HCT116 (cell line): ENCODE data around the gene RTL1. TPM values are rescaled to one million over a fixed set of nuclear protein-coding genes. Genes with fewer than 3 reads are reported as not detected.

Experiments
- ATAC-seq: fragments of 200-7000 bp; cut with Tn5 transposase; 2 replicates; pipeline ENCODE4 v1.9.1; 2020; ENCODE audit warnings: mild to moderate bottlenecking, moderate library complexity
- BruUV-seq: library from RNA; stranded (reverse); fragments of 400-500 nt; replicated peaks from 2 replicates; lab custom pipeline; 2021; lab: Mats Ljungman, UMichigan
- CTCF ChIA-PET: fragments of 300-600 bp; sonication (Branson Sonifier 250); formaldehyde crosslinking; loops from one replicate; lab custom pipeline; 2021; ENCODE audit warnings: antibody characterized with exemption; lab: Charles Lee
- POLR2A ChIA-PET: fragments of 300-600, 350-600 bp; sonication (Branson Sonifier 250); formaldehyde crosslinking; loops from one replicate; lab custom pipeline; 2021; ENCODE audit warnings: antibody characterized with exemption; lab: Charles Lee
- RAD21 ChIA-PET, 2 experiments: fragments of 300-600 bp; sonication (Branson Sonifier 250); formaldehyde crosslinking; loops; one replicate each; lab custom pipeline; 2023; ENCODE audit warnings: low total read pairs in 2 of 2; ENCODE audit not compliant: uncharacterized antibody in 2 of 2, unreplicated experiment in 2 of 2, low non-redundant PET in 1 of 2; lab: Charles Lee
- DNase-seq: peaks from one replicate; pipeline ENCODE4 v3.0.0-alpha.2; 2010; ENCODE audit warnings: low read depth, low spot score
- H2AFZ ChIP-seq: fragments of 200-600 bp; shearing (Covaris generic), sonication (generic); 2 replicates; pipeline ENCODE4 v1.6.1; 2017; ENCODE audit warnings: low read depth, mixed run types, mixed read lengths, antibody characterized with exemption, low read length; ENCODE audit not compliant: poor library complexity, severe bottlenecking
- H3K27ac ChIP-seq: 2 replicates; pipeline ENCODE4 v1.5.1; 2012; ENCODE audit warnings: low read depth, low read length
- H3K27me3 ChIP-seq: fragments of 200-600 bp; sonication (generic); 2 replicates; pipeline ENCODE4 v1.6.1; 2016; ENCODE audit warnings: mixed run types, low read length, mixed read lengths; ENCODE audit not compliant: insufficient read depth
- H3K36me3 ChIP-seq, 2 experiments: fragments of 200-500 bp in 1 of 2; fragments of 200-600 bp in 1 of 2; sonication (Bioruptor generic) in 1 of 2; sonication (generic) in 1 of 2; 2 replicates each; pipeline versions ENCODE4 v1.5.1 to v1.6.1; 2014 to 2016; ENCODE audit warnings: low read length in 2 of 2, inconsistent platforms in 1 of 2, mixed read lengths in 1 of 2, mixed run types in 1 of 2; ENCODE audit not compliant: insufficient read depth in 2 of 2, control insufficient read depth in 1 of 2
- H3K4me1 ChIP-seq, 2 experiments: fragments of 200-600 bp in 1 of 2; sonication (generic) in 1 of 2; 2 replicates each; pipeline versions ENCODE4 v1.5.1 to v1.6.1; 2012 to 2017; ENCODE audit warnings: low read length in 2 of 2, inconsistent platforms in 1 of 2, mild to moderate bottlenecking in 1 of 2, mixed read lengths in 1 of 2, mixed run types in 1 of 2, moderate library complexity in 1 of 2; ENCODE audit not compliant: insufficient read depth in 2 of 2, control insufficient read depth in 1 of 2
- H3K4me2 ChIP-seq: fragments of 200-600 bp; sonication (generic); 2 replicates; pipeline ENCODE4 v1.6.1; 2017; ENCODE audit warnings: mixed run types, low read length, mixed read lengths
- H3K4me3 ChIP-seq, 2 experiments: fragments of 200-600 bp in 1 of 2; sonication (generic) in 1 of 2; replicated peaks in 1 of 2; 2 replicates each; pipeline ENCODE4 v1.5.1; 2011 to 2016; ENCODE audit warnings: low read length in 2 of 2, control low read depth in 1 of 2, low read depth in 1 of 2, mild to moderate bottlenecking in 1 of 2, mixed read lengths in 1 of 2, mixed run types in 1 of 2
- H3K79me2 ChIP-seq: fragments of 200-600 bp; sonication (generic); 2 replicates; pipeline ENCODE4 v1.6.1; 2017; ENCODE audit warnings: mild to moderate bottlenecking, mixed run types, low read length, moderate library complexity, mixed read lengths; ENCODE audit not compliant: insufficient read depth
- H3K9ac ChIP-seq: fragments of 200-600 bp; sonication (generic); 2 replicates; pipeline ENCODE4 v1.6.1; 2016; ENCODE audit warnings: low read length, mixed read lengths
- H3K9me2 ChIP-seq: fragments of 200-600 bp; sonication (generic), shearing (Covaris generic); 2 replicates; pipeline ENCODE4 v1.6.1; 2017; ENCODE audit warnings: mixed run types, mild to moderate bottlenecking, moderate library complexity; ENCODE audit not compliant: insufficient read depth
- H3K9me3 ChIP-seq, 2 experiments: fragments of 200-500 bp in 1 of 2; fragments of 200-600 bp in 1 of 2; sonication (Bioruptor generic) in 1 of 2; sonication (generic) in 1 of 2; 2 replicates each; pipeline ENCODE4 v1.6.1; 2014 to 2017; ENCODE audit warnings: low read length in 2 of 2, mixed read lengths in 2 of 2, inconsistent platforms in 1 of 2, low read depth in 1 of 2, mild to moderate bottlenecking in 1 of 2, mixed run types in 1 of 2, moderate library complexity in 1 of 2; ENCODE audit not compliant: control insufficient read depth in 1 of 2, insufficient read depth in 1 of 2
- H4K20me1 ChIP-seq: fragments of 200-600 bp; sonication (generic), shearing (Covaris generic); 2 replicates; pipeline ENCODE4 v1.6.1; 2017; ENCODE audit warnings: mixed run types, mild to moderate bottlenecking, moderate library complexity; ENCODE audit not compliant: insufficient read depth
- ATF3 ChIP-seq: IDR thresholded peaks from 2 replicates; pipeline ENCODE4 v1.6.1; 2012
- CEBPB ChIP-seq: IDR thresholded peaks from 2 replicates; pipeline ENCODE4 v1.6.1; 2012; ENCODE audit warnings: low read depth
- CTCF ChIP-seq, 3 experiments: fragments of 200-600 bp in 1 of 3; sonication (generic) in 1 of 3; IDR thresholded peaks in 2 of 3; conservative IDR thresholded peaks in 1 of 3; 2 replicates each; pipeline ENCODE4 v1.5.1; 2012 to 2017; ENCODE audit warnings: low read depth in 2 of 3, low read length in 2 of 3, antibody characterized with exemption in 1 of 3, borderline replicate concordance in 1 of 3, control low read depth in 1 of 3, mild to moderate bottlenecking in 1 of 3, mixed read lengths in 1 of 3, mixed run types in 1 of 3, moderate library complexity in 1 of 3; ENCODE audit not compliant: insufficient read depth in 1 of 3
- EGR1 ChIP-seq: IDR thresholded peaks from 2 replicates; pipeline ENCODE4 v1.6.1; 2012; ENCODE audit warnings: low read depth
- EZH2 ChIP-seq: fragments of 200-600 bp; sonication (generic); IDR thresholded peaks from 2 replicates; pipeline ENCODE4 v1.6.1; 2017; ENCODE audit warnings: antibody characterized with exemption, mixed run types
- EZH2phosphoT487 ChIP-seq: fragments of 200-600 bp; IDR thresholded peaks from 2 replicates; pipeline ENCODE4 v1.6.1; 2018; ENCODE audit warnings: antibody characterized with exemption, borderline replicate concordance
- RAD21 ChIP-seq: IDR thresholded peaks from 2 replicates; pipeline ENCODE4 v1.6.1; 2012; ENCODE audit warnings: low read depth, mild to moderate bottlenecking
- SRF ChIP-seq: IDR thresholded peaks from 2 replicates; pipeline ENCODE4 v1.6.1; 2012; ENCODE audit warnings: low read depth
- TCF7L2 ChIP-seq: IDR thresholded peaks from 2 replicates; pipeline ENCODE4 v1.7.0; 2011; ENCODE audit warnings: borderline replicate concordance, inconsistent platforms; ENCODE audit not compliant: insufficient read depth, insufficient read length; ENCODE audit errors: extremely low read depth
- ZFX ChIP-seq: fragments of 450-650 bp; IDR thresholded peaks from 2 replicates; pipeline ENCODE4 v1.6.1; 2017
- ZNF274 ChIP-seq: fragments of 200-500 bp; sonication (Bioruptor generic); IDR thresholded peaks from 2 replicates; pipeline ENCODE4 v1.6.1; 2014; ENCODE audit warnings: mild to moderate bottlenecking, low read depth, low read length, inconsistent platforms
- intact Hi-C: fragments of 100-400 bp; cut with micrococcal nuclease; formaldehyde crosslinking; loops from 2 replicates; pipeline ENCODE4 v1.10.0; 2022
- total RNA-seq: library from RNA; stranded (reverse); gene quantifications from one replicate; pipeline ENCODE4 v1.2.1, GENCODE V29; 2021; ENCODE audit not compliant: unreplicated experiment
- TF ChIP-seq, protein P1 (sequence below): IDR thresholded peaks from 2 replicates; pipeline ENCODE4 v1.6.1; 2012; ENCODE audit warnings: low read depth

RTL1 gene
- total RNA-seq, 1 experiment from 2014 or later, result not detected

GRCh38 chr14:100857233-100857922 is 46.1 kb downstream of the RTL1 start:
- no TSS peak for BruUV-seq
- no peaks in the 10 kb centered on the region for H3K27me3 ChIP-seq
- TF ChIP-seq RAD21, result no peak
- TF ChIP-seq CTCF (IDR thresholded peaks at IDR 0.05 in 2 of 3, conservative IDR thresholded peaks at IDR 0.05 in 1 of 3; ENCODE audit: borderline replicate concordance in 1 of 3, insufficient read depth in 1 of 3, low read depth in 2 of 3, low read length in 2 of 3), result no peak
- no peak for TF ChIP-seq SRF
- peaks cover 0 to 4% of the 10 kb centered on the region in 2 experiments; a peak in 2 of 4 replicates for H3K4me1 ChIP-seq
- DNase-seq, result no peak
- POLR2A ChIA-PET, result no interaction called here
- RAD21 ChIA-PET, result no interaction called here
- H4K20me1 ChIP-seq, result no peaks in the 10 kb centered on the region
- H3K27ac ChIP-seq, result no peak overlapping the region
- H2AFZ ChIP-seq, result no peak overlapping the region
- intact Hi-C loops, result no loop called here
- no peaks in the 10 kb centered on the region for H3K79me2 ChIP-seq
- H3K4me3 ChIP-seq, result no peak overlapping the region
- no peak for ATAC-seq
- CTCF ChIA-PET, result no interaction called here
- no peak overlapping the region for H3K4me2 ChIP-seq
- H3K9me3 ChIP-seq, result no peaks in the 10 kb centered on the region
- H3K9me2 ChIP-seq, result no peaks in the 10 kb centered on the region
- H3K36me3 ChIP-seq, result no peaks in the 10 kb centered on the region
- no peak overlapping the region for H3K9ac ChIP-seq

DNA sequence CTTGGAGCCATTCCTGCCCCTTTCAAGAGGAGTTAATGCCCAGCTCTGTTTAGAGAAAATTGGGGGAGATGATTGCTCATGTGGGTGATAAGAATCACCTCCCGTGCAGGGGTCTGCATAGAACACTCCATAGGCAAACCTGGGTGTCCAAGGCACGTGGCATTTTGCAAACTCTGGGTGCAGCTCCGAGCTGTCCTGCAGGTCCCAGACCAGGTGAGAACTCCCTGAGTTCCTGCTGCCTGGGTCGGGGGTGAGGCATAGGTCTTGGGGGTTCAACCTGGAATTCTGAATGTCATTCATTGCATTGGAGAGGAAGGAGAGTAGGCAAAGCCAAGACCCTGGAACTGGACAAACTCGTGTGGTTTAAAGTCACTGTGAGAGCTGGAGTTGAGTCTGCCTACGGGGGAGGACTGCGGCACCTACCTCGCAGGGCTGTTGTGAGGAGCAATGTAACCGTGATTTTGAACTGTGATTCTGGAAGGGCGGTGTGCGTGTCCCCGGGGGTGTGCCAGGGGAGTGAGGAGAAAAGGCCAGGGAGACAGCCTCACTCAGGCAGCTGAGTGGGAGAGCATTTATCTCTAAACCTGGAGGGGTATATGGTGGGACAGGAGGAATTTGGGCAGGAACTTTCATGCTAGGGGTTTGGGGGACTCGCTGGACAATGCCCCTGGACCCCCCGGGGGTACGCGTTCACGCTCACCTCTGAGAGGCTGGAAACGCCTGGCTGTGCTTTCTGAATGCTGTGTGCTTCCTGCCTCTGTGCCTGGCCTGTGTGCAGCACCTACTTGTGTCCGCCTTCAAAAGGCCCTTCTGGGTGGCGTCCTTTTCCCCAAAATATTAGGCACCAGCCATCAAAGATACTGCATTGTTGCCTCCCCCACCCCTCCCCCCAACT is 47.2 kb downstream of the RTL1 start:
- ChIA-PET RAD21 (no interaction called here), POLR2A (no interaction called here), CTCF (interaction anchor here (1.0 kb wide), 2 partner anchors 45 to 379 kb away, joined by 5 to 9 read pairs; no protein-coding TSS in a partner anchor)
- Histone ChIP-seq H3K4me2 (no peak overlapping the region), H3K79me2 (no peaks in the 10 kb centered on the region), H2AFZ (no peak overlapping the region), H3K4me3 (no peak overlapping the region), H3K36me3 (no peaks in the 10 kb centered on the region), H3K9ac (no peak overlapping the region), H4K20me1 (no peaks in the 10 kb centered on the region), H3K27me3 (no peaks in the 10 kb centered on the region), H3K9me3 (no peaks in the 10 kb centered on the region), H3K9me2 (no peaks in the 10 kb centered on the region), H3K27ac (no peak overlapping the region), H3K4me1 (peaks cover 0 to 6% of the 10 kb centered on the region in 2 experiments; a peak in 3 of 4 replicates)
- ATAC-seq, result no peak
- intact Hi-C loops, result no loop called here
- no TSS peak for BruUV-seq
- no peak for DNase-seq
- TF ChIP-seq, protein P1, sequence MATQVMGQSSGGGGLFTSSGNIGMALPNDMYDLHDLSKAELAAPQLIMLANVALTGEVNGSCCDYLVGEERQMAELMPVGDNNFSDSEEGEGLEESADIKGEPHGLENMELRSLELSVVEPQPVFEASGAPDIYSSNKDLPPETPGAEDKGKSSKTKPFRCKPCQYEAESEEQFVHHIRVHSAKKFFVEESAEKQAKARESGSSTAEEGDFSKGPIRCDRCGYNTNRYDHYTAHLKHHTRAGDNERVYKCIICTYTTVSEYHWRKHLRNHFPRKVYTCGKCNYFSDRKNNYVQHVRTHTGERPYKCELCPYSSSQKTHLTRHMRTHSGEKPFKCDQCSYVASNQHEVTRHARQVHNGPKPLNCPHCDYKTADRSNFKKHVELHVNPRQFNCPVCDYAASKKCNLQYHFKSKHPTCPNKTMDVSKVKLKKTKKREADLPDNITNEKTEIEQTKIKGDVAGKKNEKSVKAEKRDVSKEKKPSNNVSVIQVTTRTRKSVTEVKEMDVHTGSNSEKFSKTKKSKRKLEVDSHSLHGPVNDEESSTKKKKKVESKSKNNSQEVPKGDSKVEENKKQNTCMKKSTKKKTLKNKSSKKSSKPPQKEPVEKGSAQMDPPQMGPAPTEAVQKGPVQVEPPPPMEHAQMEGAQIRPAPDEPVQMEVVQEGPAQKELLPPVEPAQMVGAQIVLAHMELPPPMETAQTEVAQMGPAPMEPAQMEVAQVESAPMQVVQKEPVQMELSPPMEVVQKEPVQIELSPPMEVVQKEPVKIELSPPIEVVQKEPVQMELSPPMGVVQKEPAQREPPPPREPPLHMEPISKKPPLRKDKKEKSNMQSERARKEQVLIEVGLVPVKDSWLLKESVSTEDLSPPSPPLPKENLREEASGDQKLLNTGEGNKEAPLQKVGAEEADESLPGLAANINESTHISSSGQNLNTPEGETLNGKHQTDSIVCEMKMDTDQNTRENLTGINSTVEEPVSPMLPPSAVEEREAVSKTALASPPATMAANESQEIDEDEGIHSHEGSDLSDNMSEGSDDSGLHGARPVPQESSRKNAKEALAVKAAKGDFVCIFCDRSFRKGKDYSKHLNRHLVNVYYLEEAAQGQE, result no peak
- no peak for TF ChIP-seq TCF7L2
- no peak for TF ChIP-seq CEBPB
- no peak for TF ChIP-seq EZH2phosphoT487
- no peak for TF ChIP-seq EZH2
- TF ChIP-seq EGR1, result no peak
- TF ChIP-seq ZNF274, result no peak
- no peak for TF ChIP-seq ZFX
- no peak for TF ChIP-seq RAD21
- no peak for TF ChIP-seq ATF3
